Gastrocnemius medialis (tissue), 4 donors: ENCODE data around the gene AP3B1.

Experiments used
- POLR2A ChIP-seq, 2 donors: fragments of 450-650 bp; IDR thresholded peaks; one replicate each; pipeline ENCODE4 v1.6.1; 2017; ENCODE audit warnings: antibody characterized with exemption in 2 of 2, mild to moderate bottlenecking in 2 of 2, moderate library complexity in 2 of 2
- TF ChIP-seq, protein P1 (sequence below), 5 experiments: fragments of 450-650 bp in 3 of 5; fragments of 200-600 bp in 2 of 5; sonication (generic) in 2 of 5; IDR thresholded peaks in 4 of 5; conservative IDR thresholded peaks in 1 of 5; 1 replicate in 4 of 5; 2 replicates in 1 of 5; pipeline ENCODE4 v1.5.1; 2016 to 2019; ENCODE audit warnings: antibody characterized with exemption in 5 of 5, mild to moderate bottlenecking in 3 of 5, moderate library complexity in 3 of 5

DNA sequence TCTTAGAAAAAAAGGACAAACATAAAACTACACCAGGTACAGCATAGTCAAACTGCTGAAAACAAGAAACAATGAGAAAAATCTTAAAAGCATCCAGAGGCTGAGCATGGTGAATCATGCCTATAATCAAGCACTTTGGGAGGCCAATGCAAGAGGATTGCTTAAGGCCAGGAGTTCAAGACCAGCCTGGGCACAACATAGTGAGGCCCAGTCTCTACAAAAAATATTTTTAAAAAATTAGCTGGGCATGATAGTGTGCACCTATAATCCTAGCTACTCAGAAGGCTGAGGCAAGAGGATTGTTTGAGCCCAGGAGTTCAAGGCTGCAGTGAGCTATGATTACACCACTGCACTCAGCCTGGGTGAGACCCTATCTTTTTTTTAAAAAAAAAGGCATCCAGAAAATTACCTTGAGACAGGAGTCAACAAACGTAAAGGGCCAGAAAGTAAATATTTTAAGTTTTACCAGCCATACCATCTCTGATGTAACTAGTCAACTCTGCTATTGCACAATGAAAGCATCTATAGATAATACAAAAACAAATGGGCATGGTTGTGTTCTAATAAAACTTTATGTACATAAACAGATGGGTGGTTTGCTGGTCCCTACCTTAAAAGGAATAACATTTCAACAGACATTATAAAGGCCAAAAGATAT is 19.8 kb downstream of the AP3B1 start:
- TF ChIP-seq, protein P1, sequence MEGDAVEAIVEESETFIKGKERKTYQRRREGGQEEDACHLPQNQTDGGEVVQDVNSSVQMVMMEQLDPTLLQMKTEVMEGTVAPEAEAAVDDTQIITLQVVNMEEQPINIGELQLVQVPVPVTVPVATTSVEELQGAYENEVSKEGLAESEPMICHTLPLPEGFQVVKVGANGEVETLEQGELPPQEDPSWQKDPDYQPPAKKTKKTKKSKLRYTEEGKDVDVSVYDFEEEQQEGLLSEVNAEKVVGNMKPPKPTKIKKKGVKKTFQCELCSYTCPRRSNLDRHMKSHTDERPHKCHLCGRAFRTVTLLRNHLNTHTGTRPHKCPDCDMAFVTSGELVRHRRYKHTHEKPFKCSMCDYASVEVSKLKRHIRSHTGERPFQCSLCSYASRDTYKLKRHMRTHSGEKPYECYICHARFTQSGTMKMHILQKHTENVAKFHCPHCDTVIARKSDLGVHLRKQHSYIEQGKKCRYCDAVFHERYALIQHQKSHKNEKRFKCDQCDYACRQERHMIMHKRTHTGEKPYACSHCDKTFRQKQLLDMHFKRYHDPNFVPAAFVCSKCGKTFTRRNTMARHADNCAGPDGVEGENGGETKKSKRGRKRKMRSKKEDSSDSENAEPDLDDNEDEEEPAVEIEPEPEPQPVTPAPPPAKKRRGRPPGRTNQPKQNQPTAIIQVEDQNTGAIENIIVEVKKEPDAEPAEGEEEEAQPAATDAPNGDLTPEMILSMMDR (IDR thresholded peaks at IDR 0.05 in 4 of 5, conservative IDR thresholded peaks at IDR 0.05 in 1 of 5): no peak
- TF ChIP-seq POLR2A (IDR thresholded peaks at IDR 0.05): no peak
